OCI-LY1 (cell line): Measurements from ENCODE around the gene DDX56.
A peak's percentile ranks its signal among the peaks of the same experiment; 100 is the strongest.

ENCODE experiments used
- H2AFZ ChIP-seq: fragments of 200-600 bp; sonication (generic), shearing (Covaris generic); 2 replicates; pipeline ENCODE4 v1.6.0; 2014; ENCODE audit warnings: antibody characterized with exemption, mild to moderate bottlenecking, low read length
- H3F3A ChIP-seq: fragments of 200-600 bp; sonication (generic), shearing (Covaris generic); 2 replicates; pipeline ENCODE4 v1.6.0; 2014; ENCODE audit warnings: mild to moderate bottlenecking, antibody characterized with exemption, low read length, moderate library complexity; ENCODE audit not compliant: insufficient read depth
- H3K27ac ChIP-seq: fragments of 200-600 bp; sonication (generic); 2 replicates; pipeline ENCODE4 v1.5.1; 2014; ENCODE audit warnings: low read length, mixed run types, mild to moderate bottlenecking, low read depth; ENCODE audit not compliant: poor library complexity, severe bottlenecking
- H3K27me3 ChIP-seq: fragments of 200-600 bp; sonication (generic); 2 replicates; pipeline ENCODE4 v1.6.0; 2014; ENCODE audit warnings: antibody characterized with exemption, mild to moderate bottlenecking, low read length, moderate library complexity; ENCODE audit not compliant: insufficient read depth
- H3K36me3 ChIP-seq: fragments of 200-600 bp; sonication (generic); 2 replicates; pipeline ENCODE4 v1.6.1; 2014; ENCODE audit warnings: mild to moderate bottlenecking, antibody characterized with exemption, low read length, moderate library complexity, mixed read lengths; ENCODE audit not compliant: insufficient read depth
- H3K4me1 ChIP-seq: fragments of 200-600 bp; sonication (generic); 2 replicates; pipeline ENCODE4 v1.5.1; 2014; ENCODE audit warnings: mild to moderate bottlenecking, low read length, moderate library complexity; ENCODE audit not compliant: insufficient read depth, severe bottlenecking
- H3K4me2 ChIP-seq: fragments of 200-600 bp; sonication (generic), shearing (Covaris generic); 2 replicates; pipeline ENCODE4 v1.6.1; 2014; ENCODE audit warnings: low read length
- H3K4me3 ChIP-seq: fragments of 200-600 bp; sonication (generic); 2 replicates; pipeline ENCODE4 v1.5.1; 2014; ENCODE audit warnings: low read length, low read depth, mild to moderate bottlenecking, mixed read lengths; ENCODE audit not compliant: poor library complexity, severe bottlenecking
- H3K79me2 ChIP-seq: fragments of 200-600 bp; shearing (Covaris generic); 2 replicates; pipeline ENCODE4 v1.6.1; 2016; ENCODE audit warnings: mixed run types, low read length, mixed read lengths; ENCODE audit not compliant: insufficient read depth
- H3K9ac ChIP-seq: fragments of 200-600 bp; sonication (generic), shearing (Covaris generic); 2 replicates; pipeline ENCODE4 v1.6.1; 2014; ENCODE audit warnings: mild to moderate bottlenecking, low read length, mixed read lengths
- H3K9me2 ChIP-seq: fragments of 200-600 bp; sonication (generic), shearing (Covaris generic); 2 replicates; pipeline ENCODE4 v1.6.1; 2014; ENCODE audit warnings: low read depth, mild to moderate bottlenecking, low read length, mixed read lengths
- H3K9me3 ChIP-seq: fragments of 200-600 bp; shearing (Covaris generic); 2 replicates; pipeline ENCODE4 v1.6.1; 2014; ENCODE audit warnings: low read length, mixed read lengths
- H4K20me1 ChIP-seq: fragments of 200-600 bp; sonication (generic), shearing (Covaris generic); 2 replicates; pipeline ENCODE4 v1.6.0; 2016; ENCODE audit warnings: mild to moderate bottlenecking, low read length; ENCODE audit not compliant: insufficient read depth
- CTCF ChIP-seq: fragments of 200-600 bp; sonication (generic), shearing (Covaris generic); IDR thresholded peaks from 2 replicates; pipeline ENCODE4 v1.5.1; 2017; ENCODE audit warnings: mild to moderate bottlenecking, antibody characterized with exemption, low read length, moderate library complexity, mixed read lengths
- EZH2 ChIP-seq: fragments of 200-600 bp; sonication (generic), shearing (Covaris generic); IDR thresholded peaks from 2 replicates; pipeline ENCODE4 v1.8.0; 2017; ENCODE audit warnings: borderline replicate concordance, mixed run types, mild to moderate bottlenecking, antibody characterized with exemption, low read length, moderate library complexity, mixed read lengths

The DDX56 gene

GRCh38 chr7:44583146-44583865, 9.6 kb upstream of the DDX56 start:
- peak overlapping the region; percentile 73; the same call in 1 of the 2 replicates for H3K9ac ChIP-seq

GRCh38 chr7:44581879-44582603, 8.3 kb upstream of the DDX56 start, which contains the start of gene TMED4:
Gene TMED4, minus strand, starts transcription at chr7:44582231. Its CDS starts 25 bp downstream, at chr7:44582206.
- peak within 1 kb of the TSS; percentile 68 for H3K27ac ChIP-seq
- peaks cover 25% of the 10 kb centered on the region for H3K4me1 ChIP-seq
- H2AFZ ChIP-seq, result peak within 1 kb of the TSS; percentile 18
- H3K9me3 ChIP-seq, result no peaks in the 10 kb centered on the region
- peak within 1 kb of the TSS; percentile 92 for H3K4me2 ChIP-seq
- no peaks in the 10 kb centered on the region for H3F3A ChIP-seq
- H3K4me3 ChIP-seq, result peak within 1 kb of the TSS; percentile 86
- H3K9ac ChIP-seq, result peak within 1 kb of the TSS; percentile 95
- H3K36me3 ChIP-seq, result peaks cover 34% of the 10 kb centered on the region
- no peaks in the 10 kb centered on the region for H3K9me2 ChIP-seq
- TF ChIP-seq CTCF, result no peak
- no peak for TF ChIP-seq EZH2
- H3K27me3 ChIP-seq, result no peaks in the 10 kb centered on the region
- H3K79me2 ChIP-seq, result peaks cover 7% of the 10 kb centered on the region
- H4K20me1 ChIP-seq, result no peaks in the 10 kb centered on the region

More at GRCh38 chr7:44583146-44583865, 9.6 kb upstream of the DDX56 start:
- TF ChIP-seq EZH2, result no peak
- no peak for TF ChIP-seq CTCF
- Histone ChIP-seq H3K27me3 (no peaks in the 10 kb centered on the region), H3K9me2 (no peaks in the 10 kb centered on the region), H3K4me1 (peaks cover 28% of the 10 kb centered on the region), H3K27ac (no peak overlapping the region), H3K79me2 (peaks cover 7% of the 10 kb centered on the region), H3K9me3 (no peaks in the 10 kb centered on the region), H3K4me3 (peak overlapping the region; percentile 86), H2AFZ (no peak overlapping the region), H3F3A (no peaks in the 10 kb centered on the region), H4K20me1 (no peaks in the 10 kb centered on the region), H3K4me2 (peak overlapping the region; percentile 72), H3K36me3 (peaks cover 29% of the 10 kb centered on the region)

GRCh38 chr7:44580945-44581878, 7.5 kb upstream of the DDX56 start:
- Histone ChIP-seq H3K9me3 (no peaks in the 10 kb centered on the region), H3K27ac (peak overlapping the region; percentile 68), H3K9me2 (no peaks in the 10 kb centered on the region), H3F3A (no peaks in the 10 kb centered on the region), H4K20me1 (no peaks in the 10 kb centered on the region), H3K36me3 (peaks cover 37% of the 10 kb centered on the region), H3K4me1 (peaks cover 25% of the 10 kb centered on the region), H3K79me2 (peaks cover 7% of the 10 kb centered on the region), H3K4me3 (peak overlapping the region; percentile 86), H3K9ac (peak overlapping the region; percentile 95), H2AFZ (no peak overlapping the region), H3K27me3 (no peaks in the 10 kb centered on the region), H3K4me2 (peak overlapping the region; percentile 92)
- no peak for TF ChIP-seq CTCF
- TF ChIP-seq EZH2, result no peak
